Bronchial epithelial cell (primary cell): ENCODE results near the gene PAPOLG. TPM values are rescaled to one million over a fixed set of nuclear protein-coding genes. Genes with fewer than 3 reads are reported as not detected.
A peak's percentile ranks its signal among the peaks of the same experiment; 100 is the strongest.

Experiments
- DNase-seq: peaks from one replicate; pipeline ENCODE4 v3.0.0-alpha.2; 2010; ENCODE audit warnings: low read depth
- FAIRE-seq: peaks from 2 replicates; lab custom pipeline; 2011; peaks lifted over from hg19 to GRCh38; lab: Jason Lieb, UNC
- H3K27me3 ChIP-seq: 2 replicates; pipeline ENCODE4 v1.5.1; 2011; ENCODE audit warnings: low read length; ENCODE audit not compliant: control insufficient read depth, insufficient read depth
- H3K36me3 ChIP-seq: 2 replicates; pipeline ENCODE4 v1.5.1; 2011; ENCODE audit warnings: low read length; ENCODE audit not compliant: control insufficient read depth, insufficient read depth
- H3K4me3 ChIP-seq: 2 replicates; pipeline ENCODE4 v1.5.1; 2011; ENCODE audit warnings: mild to moderate bottlenecking, low read depth, low read length, control low read depth
- total RNA-seq: library from RNA; depleted of rRNA; stranded (reverse); fragments of >200 nt; gene quantifications from 2 replicates; pipeline ENCODE4 v1.2.1, GENCODE V29; 2014
- TF ChIP-seq, protein P1 (sequence below): IDR thresholded peaks from 2 replicates; pipeline ENCODE4 v1.5.1; 2011; ENCODE audit warnings: mild to moderate bottlenecking, moderate library complexity, low read length, control low read depth, inconsistent platforms; ENCODE audit not compliant: insufficient read depth, severe bottlenecking

Gene PAPOLG
- total RNA-seq, 1 donor from 2014 or later = 9.7 TPM

GRCh38 chr2:60778352-60778751 lies 22.3 kb downstream of the PAPOLG start:
- no peaks in the 10 kb centered on the region for H3K27me3 ChIP-seq
- H3K36me3 ChIP-seq = peaks cover 4% of the 10 kb centered on the region
- no peak for FAIRE-seq
- no peak overlapping the region for H3K4me3 ChIP-seq
- DNase-seq = no peak
- TF ChIP-seq, protein P1, sequence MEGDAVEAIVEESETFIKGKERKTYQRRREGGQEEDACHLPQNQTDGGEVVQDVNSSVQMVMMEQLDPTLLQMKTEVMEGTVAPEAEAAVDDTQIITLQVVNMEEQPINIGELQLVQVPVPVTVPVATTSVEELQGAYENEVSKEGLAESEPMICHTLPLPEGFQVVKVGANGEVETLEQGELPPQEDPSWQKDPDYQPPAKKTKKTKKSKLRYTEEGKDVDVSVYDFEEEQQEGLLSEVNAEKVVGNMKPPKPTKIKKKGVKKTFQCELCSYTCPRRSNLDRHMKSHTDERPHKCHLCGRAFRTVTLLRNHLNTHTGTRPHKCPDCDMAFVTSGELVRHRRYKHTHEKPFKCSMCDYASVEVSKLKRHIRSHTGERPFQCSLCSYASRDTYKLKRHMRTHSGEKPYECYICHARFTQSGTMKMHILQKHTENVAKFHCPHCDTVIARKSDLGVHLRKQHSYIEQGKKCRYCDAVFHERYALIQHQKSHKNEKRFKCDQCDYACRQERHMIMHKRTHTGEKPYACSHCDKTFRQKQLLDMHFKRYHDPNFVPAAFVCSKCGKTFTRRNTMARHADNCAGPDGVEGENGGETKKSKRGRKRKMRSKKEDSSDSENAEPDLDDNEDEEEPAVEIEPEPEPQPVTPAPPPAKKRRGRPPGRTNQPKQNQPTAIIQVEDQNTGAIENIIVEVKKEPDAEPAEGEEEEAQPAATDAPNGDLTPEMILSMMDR = no peak

DNA sequence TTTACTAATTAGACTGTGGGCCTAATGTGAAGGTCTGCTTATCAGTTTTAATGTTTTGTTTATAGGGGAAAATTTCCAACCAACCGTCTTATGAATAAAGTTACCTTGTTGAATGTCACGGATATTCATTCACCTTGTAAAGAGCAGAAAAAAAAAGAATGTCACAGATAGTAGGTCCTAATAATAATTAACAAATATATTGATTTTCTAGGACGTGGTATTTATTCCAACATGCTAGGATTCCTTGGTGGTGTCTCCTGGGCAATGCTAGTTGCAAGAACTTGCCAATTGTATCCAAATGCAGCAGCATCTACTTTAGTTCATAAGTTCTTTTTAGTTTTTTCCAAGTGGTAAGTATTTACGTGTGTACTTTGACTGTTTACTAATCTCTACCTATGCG lies 23.4 kb downstream of the PAPOLG start:
- TF ChIP-seq, protein P1 = no peak
- H3K4me3 ChIP-seq = no peak overlapping the region
- peaks cover 6% of the 10 kb centered on the region for H3K36me3 ChIP-seq
- no peak for FAIRE-seq
- H3K27me3 ChIP-seq = no peaks in the 10 kb centered on the region
- DNase-seq = no peak

- FAIRE-seq (no peak), DNase-seq (no peak)
- Histone ChIP-seq H3K4me3 (no peak overlapping the region), H3K27me3 (no peaks in the 10 kb centered on the region), H3K36me3 (peaks cover 8% of the 10 kb centered on the region)
- TF ChIP-seq, protein P1 = no peak
These were observed 24.7 kb downstream of the PAPOLG start for GRCh38 chr2:60780721-60781120.

GRCh38 chr2:60793169-60793568 lies 37.1 kb downstream of the PAPOLG start:
- Histone ChIP-seq H3K4me3 (no peak overlapping the region), H3K36me3 (peaks cover 5% of the 10 kb centered on the region), H3K27me3 (no peaks in the 10 kb centered on the region)
- no peak for DNase-seq
- no peak for FAIRE-seq
- TF ChIP-seq, protein P1 = no peak

DNA sequence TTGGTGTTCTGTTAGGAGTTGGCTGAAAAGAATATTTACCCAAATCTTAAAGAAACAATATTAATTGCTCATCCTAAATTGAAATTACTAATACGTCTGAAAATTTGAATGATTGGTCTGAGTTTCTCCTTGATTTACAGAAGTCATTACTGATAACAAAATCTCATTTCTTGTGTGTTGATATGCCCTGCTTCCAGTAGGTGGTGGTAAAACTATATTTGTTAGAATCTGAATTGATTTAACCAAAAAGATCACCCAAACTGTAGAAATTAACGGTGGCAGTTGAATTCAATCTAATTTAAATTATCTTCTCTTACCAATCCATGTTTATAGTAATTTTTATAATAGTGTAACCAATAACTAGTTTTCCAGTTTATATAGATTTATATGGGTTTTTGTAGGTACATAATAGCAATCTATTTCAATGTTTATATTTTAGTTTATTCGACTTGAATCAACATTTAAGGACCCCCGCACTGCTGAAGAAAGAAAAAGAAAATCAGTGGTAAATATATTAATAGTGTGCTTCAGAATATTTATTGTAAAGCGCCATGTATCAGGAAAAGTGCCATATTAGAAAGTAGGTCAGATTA lies 38.3 kb downstream of the PAPOLG start:
- TF ChIP-seq, protein P1 = peak; percentile 19
- Histone ChIP-seq H3K4me3 (no peak overlapping the region), H3K36me3 (peaks cover 7% of the 10 kb centered on the region), H3K27me3 (no peaks in the 10 kb centered on the region)
- no peak for FAIRE-seq
- peak; percentile 24 for DNase-seq
